ENCODE measurements around the gene STARD9.

STARD9 gene

GRCh38 chr15:42716125-42716524, 140.7 kb downstream of the STARD9 start:
- DNase-seq = peak in 2 of 42 donors; percentile 5 to 8
- intact Hi-C loops (cut with DNase I) = no loop called here

- DNase-seq = peak in 1 of 42 donors; percentile 15
- intact Hi-C loops (cut with DNase I) = no loop called here
Observed at GRCh38 chr15:42716626-42717025, 141.2 kb downstream of the STARD9 start.

- no peak for DNase-seq
- intact Hi-C loops (cut with DNase I) = loop anchor here (2.0 kb wide), 1 partner anchor 24 kb away; no protein-coding TSS in a partner anchor
Observed at GRCh38 chr15:42719043-42719442, 143.6 kb downstream of the STARD9 start.

GRCh38 chr15:42720071-42720470, 144.7 kb downstream of the STARD9 start:
- intact Hi-C loops (cut with DNase I) = no loop called here
- no peak for DNase-seq

GRCh38 chr15:42721016-42721415, 145.6 kb downstream of the STARD9 start:
- intact Hi-C loops (cut with DNase I) = no loop called here
- no peak for DNase-seq

GRCh38 chr15:42721916-42722315, 146.5 kb downstream of the STARD9 start:
- DNase-seq = no peak
- intact Hi-C loops (cut with DNase I) = no loop called here

- no peak for DNase-seq
- intact Hi-C loops (cut with DNase I) = no loop called here
Observed at GRCh38 chr15:42723068-42723467, 147.7 kb downstream of the STARD9 start.

GRCh38 chr15:42724276-42724675, 148.9 kb downstream of the STARD9 start:
- no peak for DNase-seq
- intact Hi-C loops (cut with DNase I) = no loop called here

- intact Hi-C loops (cut with DNase I) = no loop called here
- no peak for DNase-seq
Observed at GRCh38 chr15:42725331-42725903, 150.0 kb downstream of the STARD9 start.

- no peak for DNase-seq
- intact Hi-C loops (cut with DNase I) = no loop called here
Observed at GRCh38 chr15:42726114-42726513, 150.7 kb downstream of the STARD9 start.

GRCh38 chr15:42727750-42728381, 152.5 kb downstream of the STARD9 start:
- intact Hi-C loops (cut with DNase I) = no loop called here
- DNase-seq = no peak

- peak in 24 of 42 donors; percentile 17 to 78 (median 50) for DNase-seq
- intact Hi-C loops (cut with DNase I) = no loop called here
Observed at GRCh38 chr15:42728560-42728959, 153.2 kb downstream of the STARD9 start.

- intact Hi-C loops (cut with DNase I) = no loop called here
- DNase-seq = no peak
Observed at GRCh38 chr15:42728972-42729371, 153.6 kb downstream of the STARD9 start.

- intact Hi-C loops (cut with DNase I) = no loop called here
- no peak for DNase-seq
Observed at GRCh38 chr15:42729409-42729808, 154.0 kb downstream of the STARD9 start.

- DNase-seq = no peak
- intact Hi-C loops (cut with DNase I) = no loop called here
Observed at GRCh38 chr15:42730135-42730534, 154.7 kb downstream of the STARD9 start.

- intact Hi-C loops (cut with DNase I) = no loop called here
- no peak for DNase-seq
Observed at GRCh38 chr15:42730536-42730935, 155.1 kb downstream of the STARD9 start.

- peak in 5 of 42 donors; percentile 17 to 58 (median 40) for DNase-seq
- intact Hi-C loops (cut with DNase I) = no loop called here
Observed at GRCh38 chr15:42731461-42731860, 156.1 kb downstream of the STARD9 start.

- no peak for DNase-seq
- intact Hi-C loops (cut with DNase I) = no loop called here
Observed at GRCh38 chr15:42732095-42732827, 156.9 kb downstream of the STARD9 start.

- DNase-seq = peak in 7 of 42 donors; percentile 16 to 52 (median 34)
- intact Hi-C loops (cut with DNase I) = no loop called here
Observed at GRCh38 chr15:42733027-42733426, 157.6 kb downstream of the STARD9 start.

GRCh38 chr15:42734076-42734672, 158.8 kb downstream of the STARD9 start:
- intact Hi-C loops (cut with DNase I) = no loop called here
- no peak for DNase-seq

Measured in head of caudate nucleus (tissue), 42 donors.